Measurements from ENCODE around the gene KCNE4.

Gene KCNE4

GRCh38 chr2:223081789-223082188 lies 29.8 kb downstream of the KCNE4 start:
- DNase-seq (ENCODE audit: insufficient read length) (no peak), FAIRE-seq (no peak)
- TF ChIP-seq POLR2AphosphoS5 (IDR thresholded peaks at IDR 0.05; ENCODE audit: low read depth, low read length) (no peak), TAF1 (IDR thresholded peaks at IDR 0.05; ENCODE audit: borderline replicate concordance, low read depth, low read length) (no peak), POLR2A (IDR thresholded peaks at IDR 0.05; ENCODE audit: low read depth, low read length) (no peak)

- FAIRE-seq (no peak), DNase-seq (ENCODE audit: insufficient read length) (no peak)
- no peak for TF ChIP-seq POLR2AphosphoS5 (IDR thresholded peaks at IDR 0.05; ENCODE audit: low read depth, low read length)
- no peak for TF ChIP-seq POLR2A (IDR thresholded peaks at IDR 0.05; ENCODE audit: low read depth, low read length)
- TF ChIP-seq TAF1 (IDR thresholded peaks at IDR 0.05; ENCODE audit: borderline replicate concordance, low read depth, low read length) = no peak
Measured at GRCh38 chr2:223082706-223083105, 30.7 kb downstream of the KCNE4 start.

DNA sequence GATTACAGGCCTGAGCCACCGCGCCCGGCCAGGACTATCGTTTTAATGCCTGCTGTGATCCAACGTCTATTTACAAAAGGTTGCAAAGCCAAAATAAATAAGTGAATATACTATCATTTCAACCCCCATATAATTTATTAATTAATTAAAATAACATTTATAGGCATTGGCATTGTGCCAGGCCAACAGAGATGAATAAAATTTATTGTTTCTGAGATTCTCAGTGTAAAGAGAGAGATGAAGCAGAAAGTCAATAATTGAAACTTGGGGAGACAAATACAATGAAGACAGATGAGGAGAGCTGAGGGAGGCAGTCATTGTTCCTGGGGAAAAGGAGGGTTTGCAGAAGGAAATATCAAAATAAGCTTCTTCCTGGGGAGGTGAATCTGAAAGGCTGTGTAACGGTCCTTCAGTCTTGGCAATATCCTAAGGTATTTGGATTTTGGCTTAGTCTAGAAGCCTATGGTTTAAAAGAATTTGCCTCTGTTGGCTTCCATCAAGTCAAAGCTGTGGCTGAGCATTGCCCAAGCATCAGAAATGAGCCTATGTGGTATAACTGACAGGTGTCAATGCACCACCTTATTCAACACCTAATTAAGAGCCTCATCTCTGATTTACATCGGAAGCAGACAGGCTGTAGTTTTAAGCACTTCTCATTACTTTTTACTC lies 31.5 kb downstream of the KCNE4 start:
- FAIRE-seq (no peak), DNase-seq (ENCODE audit: insufficient read length) (no peak)
- TF ChIP-seq POLR2AphosphoS5 (IDR thresholded peaks at IDR 0.05; ENCODE audit: low read depth, low read length) = no peak
- TF ChIP-seq TAF1 (IDR thresholded peaks at IDR 0.05; ENCODE audit: borderline replicate concordance, low read depth, low read length) = no peak
- TF ChIP-seq POLR2A (IDR thresholded peaks at IDR 0.05; ENCODE audit: low read depth, low read length) = no peak

GRCh38 chr2:223084873-223085272 lies 32.9 kb downstream of the KCNE4 start:
- DNase-seq (ENCODE audit: insufficient read length) (no peak), FAIRE-seq (no peak)
- TF ChIP-seq POLR2A (IDR thresholded peaks at IDR 0.05; ENCODE audit: low read depth, low read length) (no peak), POLR2AphosphoS5 (IDR thresholded peaks at IDR 0.05; ENCODE audit: low read depth, low read length) (no peak), TAF1 (IDR thresholded peaks at IDR 0.05; ENCODE audit: borderline replicate concordance, low read depth, low read length) (no peak)

GRCh38 chr2:223086370-223086981 lies 34.5 kb downstream of the KCNE4 start:
- DNase-seq (ENCODE audit: insufficient read length) (no peak), FAIRE-seq (no peak)
- TF ChIP-seq POLR2AphosphoS5 (IDR thresholded peaks at IDR 0.05; ENCODE audit: low read depth, low read length) = no peak
- no peak for TF ChIP-seq POLR2A (IDR thresholded peaks at IDR 0.05; ENCODE audit: low read depth, low read length)
- TF ChIP-seq TAF1 (IDR thresholded peaks at IDR 0.05; ENCODE audit: borderline replicate concordance, low read depth, low read length) = no peak

- FAIRE-seq = no peak
- no peak for DNase-seq (ENCODE audit: insufficient read length)
- TF ChIP-seq TAF1 (IDR thresholded peaks at IDR 0.05; ENCODE audit: borderline replicate concordance, low read depth, low read length) = no peak
Measured at GRCh38 chr2:223087466-223087865, 35.5 kb downstream of the KCNE4 start.

DNA sequence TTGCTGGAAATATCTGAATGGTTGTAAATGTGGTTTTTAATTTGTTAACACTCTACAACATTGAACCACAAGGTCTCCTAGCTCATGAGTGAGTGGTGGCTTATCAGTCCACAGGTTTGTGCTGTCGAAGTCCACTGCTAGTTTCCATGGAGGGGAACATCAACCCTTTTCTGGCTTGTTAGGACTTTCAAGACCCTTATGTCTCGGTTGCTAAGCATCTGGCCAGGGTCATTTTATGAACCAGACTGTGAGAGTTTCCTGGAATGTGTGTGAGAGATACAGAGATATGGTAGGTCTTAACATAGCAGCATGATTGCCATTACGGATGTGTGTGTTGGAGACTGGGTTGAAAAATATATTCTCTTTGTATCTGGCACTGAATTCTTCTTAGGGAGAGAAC lies 36.9 kb downstream of the KCNE4 start:
- no peak for FAIRE-seq
- no peak for TF ChIP-seq TAF1 (IDR thresholded peaks at IDR 0.05; ENCODE audit: borderline replicate concordance, low read depth, low read length)
- no peak for TF ChIP-seq POLR2A (IDR thresholded peaks at IDR 0.05; ENCODE audit: low read depth, low read length)
- TF ChIP-seq POLR2AphosphoS5 (IDR thresholded peaks at IDR 0.05; ENCODE audit: low read depth, low read length) = no peak
- DNase-seq (ENCODE audit: insufficient read length) = no peak

DNA sequence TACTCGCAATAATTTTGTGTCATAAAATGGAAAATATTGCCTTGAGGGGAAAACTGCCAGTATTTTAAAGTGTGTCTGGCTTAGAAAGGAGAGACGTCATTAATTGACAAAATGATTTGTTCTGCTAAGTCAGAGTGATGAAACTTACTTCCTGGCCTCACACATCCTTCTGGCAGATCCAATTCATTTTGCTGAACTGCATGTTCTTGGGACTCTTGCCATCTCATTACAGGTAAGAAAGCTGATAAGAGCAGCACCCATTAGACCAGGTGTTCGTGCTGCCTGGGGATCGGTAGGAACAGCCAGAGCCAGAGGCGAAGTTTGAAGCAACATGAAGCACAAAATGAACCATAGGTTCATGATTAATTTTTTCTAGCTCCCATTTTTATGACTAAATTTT lies 38.0 kb downstream of the KCNE4 start:
- no peak for FAIRE-seq
- TF ChIP-seq POLR2A (IDR thresholded peaks at IDR 0.05; ENCODE audit: low read depth, low read length) (no peak), TAF1 (IDR thresholded peaks at IDR 0.05; ENCODE audit: borderline replicate concordance, low read depth, low read length) (no peak), POLR2AphosphoS5 (IDR thresholded peaks at IDR 0.05; ENCODE audit: low read depth, low read length) (no peak)
- DNase-seq (ENCODE audit: insufficient read length) = no peak

- no peak for DNase-seq (ENCODE audit: insufficient read length)
- FAIRE-seq = no peak
- TF ChIP-seq TAF1 (IDR thresholded peaks at IDR 0.05; ENCODE audit: borderline replicate concordance, low read depth, low read length) (no peak), POLR2A (IDR thresholded peaks at IDR 0.05; ENCODE audit: low read depth, low read length) (no peak), POLR2AphosphoS5 (IDR thresholded peaks at IDR 0.05; ENCODE audit: low read depth, low read length) (no peak)
Measured at GRCh38 chr2:223090540-223091235, 38.7 kb downstream of the KCNE4 start.

GRCh38 chr2:223092667-223093066 lies 40.7 kb downstream of the KCNE4 start:
- no peak for TF ChIP-seq POLR2A (IDR thresholded peaks at IDR 0.05; ENCODE audit: low read depth, low read length)
- TF ChIP-seq POLR2AphosphoS5 (IDR thresholded peaks at IDR 0.05; ENCODE audit: low read depth, low read length) = no peak
- no peak for TF ChIP-seq TAF1 (IDR thresholded peaks at IDR 0.05; ENCODE audit: borderline replicate concordance, low read depth, low read length)
- DNase-seq (ENCODE audit: insufficient read length) (no peak), FAIRE-seq (no peak)

DNA sequence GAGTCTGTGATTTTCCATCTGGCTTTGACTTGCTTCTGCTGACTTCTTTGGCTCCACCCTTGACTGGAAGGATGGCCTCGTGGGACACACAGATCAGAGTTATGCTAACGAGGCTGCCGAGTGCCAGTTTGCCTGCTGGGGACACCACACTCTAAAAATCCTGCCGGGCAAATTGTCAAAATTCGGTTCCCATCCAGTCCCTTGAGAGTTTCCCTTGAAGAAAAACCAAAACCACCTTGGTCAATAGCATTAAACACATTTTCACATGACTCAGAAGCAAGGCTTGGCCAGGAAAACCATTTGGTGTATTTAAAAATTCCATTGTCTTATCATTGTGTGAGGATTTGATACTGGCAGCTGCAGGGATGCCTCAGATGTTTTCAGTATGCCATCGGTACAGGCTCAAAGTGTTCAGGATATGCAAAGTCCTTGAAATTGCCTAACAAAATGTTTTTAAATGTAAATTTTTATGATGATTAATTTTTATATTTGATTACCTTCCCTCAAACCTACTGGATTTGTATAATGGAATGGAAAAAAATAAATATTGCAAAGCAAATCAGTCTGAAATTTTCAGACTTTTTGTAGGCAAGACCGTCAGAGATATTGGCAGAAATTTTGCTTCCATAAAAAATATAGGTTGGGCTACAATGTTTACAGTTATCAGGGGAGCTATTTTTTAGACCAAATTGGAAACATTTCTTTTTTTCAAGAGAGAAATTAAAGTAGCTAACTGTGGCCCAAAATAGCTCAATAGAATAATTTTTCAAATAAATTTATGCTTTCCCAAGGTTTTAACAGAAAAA lies 41.6 kb downstream of the KCNE4 start:
- no peak for FAIRE-seq
- TF ChIP-seq TAF1 (IDR thresholded peaks at IDR 0.05; ENCODE audit: borderline replicate concordance, low read depth, low read length) (no peak), POLR2AphosphoS5 (IDR thresholded peaks at IDR 0.05; ENCODE audit: low read depth, low read length) (no peak), POLR2A (IDR thresholded peaks at IDR 0.05; ENCODE audit: low read depth, low read length) (no peak)
- DNase-seq (ENCODE audit: insufficient read length) = no peak

Measured in GM12892 (cell line).